LHCN-M2 (cell line): Measurements from ENCODE around the gene IFI6. TPM values are rescaled to one million over a fixed set of nuclear protein-coding genes. Genes with fewer than 3 reads are reported as not detected.
"Not testable (repeated sequence)": the region's sequence is repeated elsewhere in the genome, so short reads cannot be mapped to it uniquely, and the experiment has no call there.

Experiments used
- DNase-seq: peaks from one replicate; pipeline ENCODE4 v3.0.0-alpha.2; 2012; ENCODE audit warnings: low read depth
- total RNA-seq: library from RNA; depleted of rRNA; stranded (reverse); fragments of >200 nt; gene quantifications from 2 replicates; pipeline ENCODE4 v1.2.3, GENCODE V29; 2014

IFI6 gene
- total RNA-seq, 1 experiment from 2014 or later, result 231 TPM

GRCh38 chr1:27650539-27651175, 21.3 kb downstream of the IFI6 start:
- DNase-seq, result no peak

- no peak for DNase-seq
Observed at GRCh38 chr1:27650171-27650538, 21.8 kb downstream of the IFI6 start.

GRCh38 chr1:27649306-27649635, 22.7 kb downstream of the IFI6 start:
- DNase-seq, result no peak

DNA sequence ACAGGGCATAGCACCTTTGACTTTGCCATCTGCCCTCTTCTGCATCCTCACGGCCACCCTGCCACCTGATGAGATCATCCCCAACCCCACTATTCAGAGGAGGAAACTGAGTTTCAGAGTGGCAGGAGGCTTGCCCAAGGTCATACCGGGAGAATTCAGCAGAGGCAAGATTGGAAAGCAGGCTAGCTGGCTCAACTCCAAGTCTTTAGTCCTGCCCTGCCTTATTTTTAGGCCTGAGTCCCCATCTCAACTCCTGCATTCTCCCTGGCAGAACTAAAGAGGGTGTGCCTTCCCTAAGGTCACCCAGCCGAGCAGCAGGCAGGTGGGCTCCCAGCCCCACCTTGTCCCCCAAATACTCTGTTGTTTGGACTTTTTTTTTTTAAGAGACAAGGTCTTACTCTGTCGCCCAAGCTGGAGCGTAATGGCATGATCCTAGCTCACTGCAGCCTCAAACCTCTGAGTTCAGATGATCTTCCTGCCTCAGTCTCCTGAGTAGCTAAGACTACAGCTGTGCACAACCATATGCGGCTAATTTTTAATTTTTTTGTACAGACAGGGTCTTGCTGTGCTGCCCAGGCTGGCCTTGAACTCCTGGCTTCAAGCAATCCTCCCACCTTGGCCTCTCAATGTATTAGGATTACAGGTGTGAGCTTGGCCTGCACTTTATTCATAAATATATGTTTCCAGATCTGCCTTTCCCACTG, 23.2 kb downstream of the IFI6 start:
- no peak for DNase-seq

DNA sequence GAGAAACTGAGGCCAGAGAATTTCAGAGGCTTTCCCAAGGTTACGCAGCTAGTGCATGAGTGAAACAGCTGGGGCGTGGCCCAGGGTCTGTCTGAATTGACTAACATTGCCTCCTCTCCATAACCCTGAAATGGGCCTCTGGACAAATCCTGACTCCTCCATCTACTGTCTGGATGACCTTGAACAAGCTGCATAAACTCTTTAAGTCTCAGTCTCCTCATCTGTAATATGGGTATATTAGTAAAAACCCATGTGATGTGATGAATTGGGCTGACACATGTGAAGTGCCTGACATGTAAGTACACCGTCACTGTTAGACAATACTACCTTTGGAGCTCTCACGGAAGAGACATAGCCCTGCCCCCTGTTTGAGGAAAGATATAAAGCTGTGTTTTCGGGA, 24.7 kb downstream of the IFI6 start:
- no peak for DNase-seq

DNA sequence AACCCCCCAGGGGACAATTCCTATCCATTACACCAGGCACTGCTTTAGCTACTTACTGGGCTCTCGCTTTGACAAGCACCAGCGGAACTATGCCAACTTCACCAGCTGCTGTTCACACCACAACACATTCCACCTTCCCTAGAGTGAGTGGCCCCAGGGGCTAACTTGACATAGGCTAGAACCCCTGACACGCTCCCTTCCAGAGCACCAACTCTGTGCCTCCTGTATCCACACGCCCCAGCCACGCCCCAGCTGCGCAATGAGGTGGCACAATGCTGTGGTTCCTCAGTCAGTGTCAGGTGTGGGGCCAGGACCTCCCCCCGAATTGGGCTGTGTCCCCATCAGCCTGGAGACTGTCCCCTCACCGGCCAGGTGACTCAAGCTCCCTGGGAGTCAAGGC, 25.3 kb downstream of the IFI6 start:
- DNase-seq, result no peak

- no peak for DNase-seq
Observed at GRCh38 chr1:27645071-27645415, 26.9 kb downstream of the IFI6 start.

- no peak for DNase-seq
Observed at GRCh38 chr1:27644369-27645070, 27.5 kb downstream of the IFI6 start.

- peak; percentile 50 for DNase-seq
Observed at GRCh38 chr1:27643600-27644368, 28.2 kb downstream of the IFI6 start.

DNA sequence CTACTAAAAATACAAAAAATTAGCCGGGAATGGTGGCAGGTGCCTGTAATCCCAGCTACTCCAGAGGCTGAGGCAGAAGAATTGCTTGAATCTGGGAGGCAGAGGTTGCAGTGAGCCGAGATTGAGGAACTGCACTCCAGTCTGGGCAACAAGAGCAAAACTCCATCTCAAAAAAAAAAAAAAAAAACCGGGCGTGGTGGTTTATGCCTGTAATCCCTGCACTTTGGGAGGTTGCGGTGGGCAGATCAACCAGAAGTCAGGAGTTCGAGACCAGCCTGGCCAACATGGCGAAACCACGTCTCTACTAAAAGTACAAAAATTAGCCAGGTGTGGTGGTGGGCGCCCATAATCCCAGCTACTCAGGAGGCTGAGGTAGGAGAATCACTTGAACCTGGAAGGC, 31.5 kb downstream of the IFI6 start:
- DNase-seq, result not testable (repeated sequence)

GRCh38 chr1:27638805-27639204, 33.2 kb downstream of the IFI6 start:
- DNase-seq, result no peak

GRCh38 chr1:27638047-27638734, 33.8 kb downstream of the IFI6 start:
- no peak for DNase-seq

GRCh38 chr1:27635396-27636142, 36.4 kb downstream of the IFI6 start:
- no peak for DNase-seq

DNA sequence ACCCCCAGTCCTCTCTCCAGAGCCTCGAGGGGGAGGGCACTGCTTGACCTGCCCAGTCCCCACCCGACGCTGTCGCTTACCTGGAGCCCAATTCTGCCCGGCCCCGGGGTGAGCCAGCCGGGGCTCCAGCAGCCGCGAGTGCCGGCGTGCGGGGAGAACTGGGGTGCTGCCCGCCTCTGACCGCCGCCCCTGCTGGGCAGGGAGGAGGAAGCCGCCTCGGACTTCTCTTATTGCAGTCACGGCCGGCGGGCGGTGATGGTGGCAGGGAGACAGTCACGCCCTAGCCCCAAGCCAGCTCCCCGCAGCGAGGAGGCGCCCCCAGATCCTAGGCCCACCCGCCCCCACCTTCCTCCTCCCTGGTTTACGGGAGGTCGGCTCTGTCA, 37.0 kb downstream of the IFI6 start, which contains the start of gene FGR:
FGR (minus strand) TSS at position 201 of the 383 bp plus-strand sequence. CDS start 11,269 bp downstream, outside the sequence.
- DNase-seq, result no peak

DNA sequence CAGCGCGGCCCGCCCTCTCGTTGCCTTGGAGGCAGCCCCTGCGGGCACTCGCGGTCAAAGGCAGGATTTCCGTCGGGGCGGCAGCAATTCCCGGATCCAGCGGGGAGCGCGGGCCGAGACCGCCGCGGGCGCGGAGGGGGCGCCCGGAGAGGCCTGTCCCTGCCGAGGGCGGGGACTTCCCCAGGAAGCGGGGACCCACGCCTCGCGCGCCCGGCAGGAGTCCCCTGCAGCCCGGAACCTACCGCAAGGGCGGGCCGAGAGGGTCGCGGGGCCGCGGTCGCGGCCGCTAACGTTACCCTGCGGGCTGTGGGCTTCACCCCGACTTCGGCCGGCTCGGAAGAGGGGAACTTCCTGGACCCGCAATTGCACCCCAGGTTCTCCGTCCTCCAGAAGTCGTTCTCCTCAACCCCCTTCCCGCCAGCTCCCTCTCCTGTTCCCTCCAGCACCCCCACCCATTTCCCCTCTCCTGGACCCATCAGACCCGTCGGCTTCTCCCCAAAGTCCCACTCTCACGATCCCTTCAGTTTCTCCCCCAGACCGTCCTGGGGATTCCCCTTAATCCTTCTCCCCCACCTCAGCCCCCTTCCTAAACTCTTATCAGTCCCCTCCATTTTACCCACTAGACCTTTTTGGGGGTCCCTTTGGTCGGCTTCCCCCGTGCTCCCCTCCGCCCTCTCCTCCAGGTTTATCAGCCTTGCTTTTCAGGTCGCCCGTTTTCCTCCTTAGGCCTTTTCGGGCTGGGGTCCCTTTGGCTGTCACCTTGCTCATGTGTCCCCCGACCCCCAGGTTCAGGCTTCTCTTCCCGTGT, 37.6 kb downstream of the IFI6 start:
- no peak for DNase-seq

DNA sequence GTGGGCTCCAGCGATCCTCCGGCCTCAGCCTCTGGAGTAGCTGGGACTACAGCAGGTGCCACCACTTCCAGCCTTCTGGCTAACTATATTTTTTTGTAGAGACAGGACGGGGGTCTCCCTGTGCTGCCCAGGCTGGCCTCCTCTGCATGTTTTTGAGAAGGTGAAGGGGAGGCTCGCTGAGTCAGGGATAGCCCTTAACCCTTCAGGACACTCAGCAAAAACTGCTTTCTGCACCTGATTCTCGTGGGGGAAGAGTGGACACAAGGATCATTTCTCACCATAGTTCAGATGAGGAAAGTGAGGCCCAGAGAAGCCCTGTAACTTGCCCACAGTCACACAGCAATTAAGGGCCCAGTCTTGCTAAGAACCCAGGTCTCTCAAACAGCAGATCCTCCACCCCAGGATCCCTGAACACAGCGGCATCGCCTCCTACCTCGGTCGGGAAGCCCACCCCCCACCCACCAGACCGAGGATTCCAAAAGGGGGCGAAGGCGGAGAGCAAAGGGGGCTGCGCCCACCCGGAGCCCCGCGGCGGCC, 38.3 kb downstream of the IFI6 start:
- no peak for DNase-seq

DNA sequence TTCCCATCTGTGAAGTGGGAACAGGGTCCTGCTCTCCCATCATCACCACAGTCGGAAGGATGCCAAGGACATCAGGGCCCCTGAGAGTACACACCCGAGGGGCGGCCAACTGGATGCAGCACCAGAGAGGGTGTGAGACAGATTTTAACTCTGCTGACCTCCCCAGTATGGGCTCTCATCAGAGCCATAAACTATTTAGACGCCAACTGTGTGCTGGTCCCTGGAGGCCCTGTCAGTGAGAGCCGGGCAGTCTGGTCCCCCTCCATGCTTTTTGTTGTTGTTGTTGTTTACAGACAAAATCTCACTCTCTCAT, 38.7 kb downstream of the IFI6 start:
- no peak for DNase-seq

- no peak for DNase-seq
Observed at GRCh38 chr1:27632387-27633297, 39.4 kb downstream of the IFI6 start.
